ENCODE measurements around the gene CPHXL. TPM values are rescaled to one million over a fixed set of nuclear protein-coding genes. Genes with fewer than 3 reads are reported as not detected.

Gene CPHXL
- total and polyA plus RNA-seq, 9 of the 15 experiments (the other 6 are each of a cell fraction or from before 2014, with no cell fraction given), result not detected

- CTCF ChIA-PET (ENCODE audit: low intra/inter-chr PET ratio), result interaction anchor here (2.0 kb wide), 1 partner anchor 563 kb away, joined by 7 read pairs; no protein-coding TSS in a partner anchor
- no peak overlapping the region for H3K27ac ChIP-seq (ENCODE audit: extremely low read depth, low read depth, low read length)
- intact Hi-C loops (cut with micrococcal nuclease) (loop anchor here (5.0 kb wide), 4 partner anchors 65 to 530 kb away; partner anchors contain the start of genes ADAT1, KARS1 and TERF2IP), in situ Hi-C loops (cut with MboI) (loop anchor here (5.0 to 10.0 kb wide), 2 partner anchors 288 to 560 kb away; no protein-coding TSS in a partner anchor)
- no peaks in the 10 kb centered on the region for H3K36me3 ChIP-seq (ENCODE audit: control insufficient read depth, insufficient read depth, low read length)
- H3K4me3 ChIP-seq, result no peak overlapping the region
- DNase-seq (ENCODE audit: extremely low read depth in 1 of 4, low spot score in 3 of 4) (no peak), ATAC-seq (no peak), FAIRE-seq (no peak)
- no peaks in the 10 kb centered on the region; a peak in 1 of 5 replicates for H3K4me1 ChIP-seq (replicated peaks in 1 of 2; ENCODE audit: control insufficient read depth in 2 of 2, insufficient read depth in 2 of 2, low read length in 2 of 2)
- no peaks in the 10 kb centered on the region; a peak in 1 of 5 replicates for H3K27me3 ChIP-seq (ENCODE audit: control insufficient read depth in 2 of 2, insufficient read depth in 2 of 2, low read length in 2 of 2)
- H3K4me2 ChIP-seq (ENCODE audit: insufficient read depth, low read length), result no peak overlapping the region
- H2AFZ ChIP-seq (ENCODE audit: low read depth, low read length), result no peak overlapping the region
- 17% methylated on average over 2 of the region's 2 CpGs for WGBS (ENCODE audit: insufficient coverage, low coverage, missing lambda C conversion rate)
- no peak overlapping the region for H3K9ac ChIP-seq (ENCODE audit: insufficient read depth in 1 of 2, low read depth in 2 of 2, low read length in 2 of 2)
- H4K20me1 ChIP-seq (replicated peaks; ENCODE audit: control insufficient read depth, insufficient read depth, low read length), result no peaks in the 10 kb centered on the region
- BruUV-seq (replicated peaks), result no TSS peak
- H3K9me3 ChIP-seq (replicated peaks; ENCODE audit: control insufficient read depth, insufficient read depth, low read depth, low read length), result no peaks in the 10 kb centered on the region
- H3K79me2 ChIP-seq (ENCODE audit: control insufficient read depth, insufficient read depth, low read length), result no peaks in the 10 kb centered on the region
- POLR2A ChIA-PET, result no interaction called here
- no peaks in the 10 kb centered on the region for H3K9me1 ChIP-seq (ENCODE audit: control insufficient read depth, insufficient read depth, low read length)
- TF ChIP-seq HMGXB4 (CRISPR knock-in tag; IDR thresholded peaks at IDR 0.05) (no peak), IFI16 (CRISPR knock-in tag; IDR thresholded peaks at IDR 0.05) (no peak), BMI1 (IDR thresholded peaks at IDR 0.05; ENCODE audit: low read length) (no peak), ZNF589 (CRISPR knock-in tag; IDR thresholded peaks at IDR 0.05; ENCODE audit: low read depth) (no peak), ZC3H4 (CRISPR knock-in tag; IDR thresholded peaks at IDR 0.05; ENCODE audit: borderline replicate concordance) (no peak), FOS (IDR thresholded peaks at IDR 0.05; ENCODE audit: extremely low read depth, insufficient read length) (no peak), PHF8 (IDR thresholded peaks at IDR 0.05; ENCODE audit: borderline replicate concordance, low read length) (no peak), SMAD1 (IDR thresholded peaks at IDR 0.05; ENCODE audit: low read depth, low read length, partially characterized antibody) (no peak), HDAC8 (tag; IDR thresholded peaks at IDR 0.05) (no peak), CHCHD3 (CRISPR knock-in tag; IDR thresholded peaks at IDR 0.05) (no peak)
- TF ChIP-seq, protein P1, sequence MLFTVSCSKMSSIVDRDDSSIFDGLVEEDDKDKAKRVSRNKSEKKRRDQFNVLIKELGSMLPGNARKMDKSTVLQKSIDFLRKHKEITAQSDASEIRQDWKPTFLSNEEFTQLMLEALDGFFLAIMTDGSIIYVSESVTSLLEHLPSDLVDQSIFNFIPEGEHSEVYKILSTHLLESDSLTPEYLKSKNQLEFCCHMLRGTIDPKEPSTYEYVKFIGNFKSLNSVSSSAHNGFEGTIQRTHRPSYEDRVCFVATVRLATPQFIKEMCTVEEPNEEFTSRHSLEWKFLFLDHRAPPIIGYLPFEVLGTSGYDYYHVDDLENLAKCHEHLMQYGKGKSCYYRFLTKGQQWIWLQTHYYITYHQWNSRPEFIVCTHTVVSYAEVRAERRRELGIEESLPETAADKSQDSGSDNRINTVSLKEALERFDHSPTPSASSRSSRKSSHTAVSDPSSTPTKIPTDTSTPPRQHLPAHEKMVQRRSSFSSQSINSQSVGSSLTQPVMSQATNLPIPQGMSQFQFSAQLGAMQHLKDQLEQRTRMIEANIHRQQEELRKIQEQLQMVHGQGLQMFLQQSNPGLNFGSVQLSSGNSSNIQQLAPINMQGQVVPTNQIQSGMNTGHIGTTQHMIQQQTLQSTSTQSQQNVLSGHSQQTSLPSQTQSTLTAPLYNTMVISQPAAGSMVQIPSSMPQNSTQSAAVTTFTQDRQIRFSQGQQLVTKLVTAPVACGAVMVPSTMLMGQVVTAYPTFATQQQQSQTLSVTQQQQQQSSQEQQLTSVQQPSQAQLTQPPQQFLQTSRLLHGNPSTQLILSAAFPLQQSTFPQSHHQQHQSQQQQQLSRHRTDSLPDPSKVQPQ (CRISPR knock-in tag; IDR thresholded peaks at IDR 0.05; ENCODE audit: borderline replicate concordance), result no peak
- TF ChIP-seq, protein P2, sequence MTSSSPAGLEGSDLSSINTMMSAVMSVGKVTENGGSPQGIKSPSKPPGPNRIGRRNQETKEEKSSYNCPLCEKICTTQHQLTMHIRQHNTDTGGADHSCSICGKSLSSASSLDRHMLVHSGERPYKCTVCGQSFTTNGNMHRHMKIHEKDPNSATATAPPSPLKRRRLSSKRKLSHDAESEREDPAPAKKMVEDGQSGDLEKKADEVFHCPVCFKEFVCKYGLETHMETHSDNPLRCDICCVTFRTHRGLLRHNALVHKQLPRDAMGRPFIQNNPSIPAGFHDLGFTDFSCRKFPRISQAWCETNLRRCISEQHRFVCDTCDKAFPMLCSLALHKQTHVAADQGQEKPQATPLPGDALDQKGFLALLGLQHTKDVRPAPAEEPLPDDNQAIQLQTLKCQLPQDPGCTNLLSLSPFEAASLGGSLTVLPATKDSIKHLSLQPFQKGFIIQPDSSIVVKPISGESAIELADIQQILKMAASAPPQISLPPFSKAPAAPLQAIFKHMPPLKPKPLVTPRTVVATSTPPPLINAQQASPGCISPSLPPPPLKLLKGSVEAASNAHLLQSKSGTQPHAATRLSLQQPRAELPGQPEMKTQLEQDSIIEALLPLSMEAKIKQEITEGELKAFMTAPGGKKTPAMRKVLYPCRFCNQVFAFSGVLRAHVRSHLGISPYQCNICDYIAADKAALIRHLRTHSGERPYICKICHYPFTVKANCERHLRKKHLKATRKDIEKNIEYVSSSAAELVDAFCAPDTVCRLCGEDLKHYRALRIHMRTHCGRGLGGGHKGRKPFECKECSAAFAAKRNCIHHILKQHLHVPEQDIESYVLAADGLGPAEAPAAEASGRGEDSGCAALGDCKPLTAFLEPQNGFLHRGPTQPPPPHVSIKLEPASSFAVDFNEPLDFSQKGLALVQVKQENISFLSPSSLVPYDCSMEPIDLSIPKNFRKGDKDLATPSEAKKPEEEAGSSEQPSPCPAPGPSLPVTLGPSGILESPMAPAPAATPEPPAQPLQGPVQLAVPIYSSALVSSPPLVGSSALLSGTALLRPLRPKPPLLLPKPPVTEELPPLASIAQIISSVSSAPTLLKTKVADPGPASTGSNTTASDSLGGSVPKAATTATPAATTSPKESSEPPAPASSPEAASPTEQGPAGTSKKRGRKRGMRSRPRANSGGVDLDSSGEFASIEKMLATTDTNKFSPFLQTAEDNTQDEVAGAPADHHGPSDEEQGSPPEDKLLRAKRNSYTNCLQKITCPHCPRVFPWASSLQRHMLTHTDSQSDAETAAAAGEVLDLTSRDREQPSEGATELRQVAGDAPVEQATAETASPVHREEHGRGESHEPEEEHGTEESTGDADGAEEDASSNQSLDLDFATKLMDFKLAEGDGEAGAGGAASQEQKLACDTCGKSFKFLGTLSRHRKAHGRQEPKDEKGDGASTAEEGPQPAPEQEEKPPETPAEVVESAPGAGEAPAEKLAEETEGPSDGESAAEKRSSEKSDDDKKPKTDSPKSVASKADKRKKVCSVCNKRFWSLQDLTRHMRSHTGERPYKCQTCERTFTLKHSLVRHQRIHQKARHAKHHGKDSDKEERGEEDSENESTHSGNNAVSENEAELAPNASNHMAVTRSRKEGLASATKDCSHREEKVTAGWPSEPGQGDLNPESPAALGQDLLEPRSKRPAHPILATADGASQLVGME (CRISPR knock-in tag; IDR thresholded peaks at IDR 0.05), result no peak
Measured at GRCh38 chr16:75762746-75763145, 36.5 kb upstream of the CPHXL start.

Data from K562 (cell line).